KG1 (cell line): Measurements from ENCODE around the gene HBA2.
"Not testable (repeated sequence)": the region's sequence is repeated elsewhere in the genome, so short reads cannot be mapped to it uniquely, and the experiment has no call there.

Experiments used
- DNase-seq: peaks from one replicate; lab custom pipeline; 2025; lab: John Stamatoyannopoulos, UW

Gene HBA2

GRCh38 chr16:175011-175949 lies 2.6 kb downstream of the HBA2 start:
- DNase-seq = no peak

DNA sequence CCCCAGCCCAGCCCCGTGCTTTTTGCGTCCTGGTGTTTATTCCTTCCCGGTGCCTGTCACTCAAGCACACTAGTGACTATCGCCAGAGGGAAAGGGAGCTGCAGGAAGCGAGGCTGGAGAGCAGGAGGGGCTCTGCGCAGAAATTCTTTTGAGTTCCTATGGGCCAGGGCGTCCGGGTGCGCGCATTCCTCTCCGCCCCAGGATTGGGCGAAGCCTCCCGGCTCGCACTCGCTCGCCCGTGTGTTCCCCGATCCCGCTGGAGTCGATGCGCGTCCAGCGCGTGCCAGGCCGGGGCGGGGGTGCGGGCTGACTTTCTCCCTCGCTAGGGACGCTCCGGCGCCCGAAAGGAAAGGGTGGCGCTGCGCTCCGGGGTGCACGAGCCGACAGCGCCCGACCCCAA lies 3.3 kb downstream of the HBA2 start:
- DNase-seq = not testable (repeated sequence)

DNA sequence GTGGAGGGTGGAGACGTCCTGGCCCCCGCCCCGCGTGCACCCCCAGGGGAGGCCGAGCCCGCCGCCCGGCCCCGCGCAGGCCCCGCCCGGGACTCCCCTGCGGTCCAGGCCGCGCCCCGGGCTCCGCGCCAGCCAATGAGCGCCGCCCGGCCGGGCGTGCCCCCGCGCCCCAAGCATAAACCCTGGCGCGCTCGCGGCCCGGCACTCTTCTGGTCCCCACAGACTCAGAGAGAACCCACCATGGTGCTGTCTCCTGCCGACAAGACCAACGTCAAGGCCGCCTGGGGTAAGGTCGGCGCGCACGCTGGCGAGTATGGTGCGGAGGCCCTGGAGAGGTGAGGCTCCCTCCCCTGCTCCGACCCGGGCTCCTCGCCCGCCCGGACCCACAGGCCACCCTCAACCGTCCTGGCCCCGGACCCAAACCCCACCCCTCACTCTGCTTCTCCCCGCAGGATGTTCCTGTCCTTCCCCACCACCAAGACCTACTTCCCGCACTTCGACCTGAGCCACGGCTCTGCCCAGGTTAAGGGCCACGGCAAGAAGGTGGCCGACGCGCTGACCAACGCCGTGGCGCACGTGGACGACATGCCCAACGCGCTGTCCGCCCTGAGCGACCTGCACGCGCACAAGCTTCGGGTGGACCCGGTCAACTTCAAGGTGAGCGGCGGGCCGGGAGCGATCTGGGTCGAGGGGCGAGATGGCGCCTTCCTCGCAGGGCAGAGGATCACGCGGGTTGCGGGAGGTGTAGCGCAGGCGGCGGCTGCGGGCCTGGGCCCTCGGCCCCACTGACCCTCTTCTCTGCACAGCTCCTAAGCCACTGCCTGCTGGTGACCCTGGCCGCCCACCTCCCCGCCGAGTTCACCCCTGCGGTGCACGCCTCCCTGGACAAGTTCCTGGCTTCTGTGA lies 4.1 kb downstream of the HBA2 start, which contains the start of gene HBA1:
HBA1 (plus strand) TSS at position 204 of the 906 bp plus-strand sequence; CDS start at position 241, 37 bp downstream.
- not testable (repeated sequence) for DNase-seq

- no peak for DNase-seq
Measured at GRCh38 chr16:177394-177822, 4.7 kb downstream of the HBA2 start.

- DNase-seq = no peak
Measured at GRCh38 chr16:177981-178667, 5.4 kb downstream of the HBA2 start.

DNA sequence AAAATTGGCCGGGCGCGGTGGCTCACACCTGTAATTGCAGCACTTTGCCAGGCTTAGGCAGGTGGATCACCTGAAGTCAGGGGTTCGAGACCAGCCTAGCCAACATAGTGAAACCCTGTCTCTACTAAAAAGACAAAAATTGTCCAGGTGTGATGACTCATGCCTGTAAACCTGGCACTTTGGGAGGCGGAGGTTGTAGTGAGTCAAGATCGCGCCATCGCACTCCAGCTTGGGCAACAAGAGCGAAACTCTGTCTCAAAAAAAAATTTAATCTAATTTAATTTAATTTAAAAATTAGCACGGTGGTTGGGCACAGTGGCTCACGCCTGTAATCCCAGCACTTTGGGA lies 6.0 kb downstream of the HBA2 start:
- no peak for DNase-seq

DNA sequence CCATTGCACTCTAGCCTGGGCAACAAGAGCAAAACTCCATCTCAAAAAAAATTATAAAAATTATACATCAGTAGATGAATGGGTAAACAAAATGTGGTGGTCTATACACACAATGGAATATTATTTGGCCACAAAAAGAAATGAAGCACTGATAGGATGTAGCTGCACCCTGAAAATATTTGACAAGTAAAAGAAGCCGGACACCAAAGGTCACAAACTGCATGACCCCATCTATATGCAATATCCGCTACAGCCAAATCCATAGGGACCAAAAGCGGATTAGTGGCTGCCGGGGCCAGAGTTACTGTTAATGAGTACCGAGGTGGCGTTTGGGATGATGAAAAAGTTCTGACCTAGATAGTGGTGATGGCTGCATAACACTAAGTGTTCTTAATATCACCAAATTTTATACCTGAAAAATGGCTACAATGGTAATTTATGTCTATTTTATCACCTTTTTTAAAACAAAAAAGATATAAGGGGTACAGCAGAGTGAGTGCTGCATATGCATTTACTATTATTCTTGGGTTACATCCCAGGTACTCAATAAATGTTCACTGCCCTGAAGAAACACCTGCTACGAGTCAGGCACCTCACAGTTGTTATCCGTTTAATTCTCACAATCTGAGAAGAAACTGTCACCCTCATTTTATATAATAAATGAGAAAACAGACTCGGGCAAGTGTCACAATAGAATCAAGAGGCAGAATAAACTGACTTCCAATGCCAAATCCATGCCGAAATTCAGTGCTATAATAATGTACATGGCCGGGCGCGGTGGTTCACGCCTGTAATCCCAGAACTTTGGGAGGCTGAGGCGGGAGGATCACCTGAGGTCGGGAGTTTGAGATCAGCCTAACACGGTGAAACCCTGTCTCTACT lies 6.8 kb downstream of the HBA2 start:
- DNase-seq = no peak

DNA sequence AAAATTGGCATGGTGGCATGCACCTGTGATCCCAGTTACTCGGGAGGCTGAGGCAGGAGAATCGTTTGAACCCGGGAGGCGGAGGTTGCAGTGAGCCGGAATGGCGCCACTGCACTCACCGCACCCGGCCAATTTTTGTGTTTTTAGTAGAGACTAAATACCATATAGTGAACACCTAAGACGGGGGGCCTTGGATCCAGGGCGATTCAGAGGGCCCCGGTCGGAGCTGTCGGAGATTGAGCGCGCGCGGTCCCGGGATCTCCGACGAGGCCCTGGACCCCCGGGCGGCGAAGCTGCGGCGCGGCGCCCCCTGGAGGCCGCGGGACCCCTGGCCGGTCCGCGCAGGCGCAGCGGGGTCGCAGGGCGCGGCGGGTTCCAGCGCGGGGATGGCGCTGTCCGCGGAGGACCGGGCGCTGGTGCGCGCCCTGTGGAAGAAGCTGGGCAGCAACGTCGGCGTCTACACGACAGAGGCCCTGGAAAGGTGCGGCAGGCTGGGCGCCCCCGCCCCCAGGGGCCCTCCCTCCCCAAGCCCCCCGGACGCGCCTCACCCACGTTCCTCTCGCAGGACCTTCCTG lies 7.5 kb downstream of the HBA2 start, which contains the start of gene HBQ1:
HBQ1 (plus strand) TSS at position 359 of the 575 bp plus-strand sequence; CDS start at position 387, 28 bp downstream.
- no peak for DNase-seq

- DNase-seq = peak; percentile 29
Measured at GRCh38 chr16:180681-181564, 8.2 kb downstream of the HBA2 start.

DNA sequence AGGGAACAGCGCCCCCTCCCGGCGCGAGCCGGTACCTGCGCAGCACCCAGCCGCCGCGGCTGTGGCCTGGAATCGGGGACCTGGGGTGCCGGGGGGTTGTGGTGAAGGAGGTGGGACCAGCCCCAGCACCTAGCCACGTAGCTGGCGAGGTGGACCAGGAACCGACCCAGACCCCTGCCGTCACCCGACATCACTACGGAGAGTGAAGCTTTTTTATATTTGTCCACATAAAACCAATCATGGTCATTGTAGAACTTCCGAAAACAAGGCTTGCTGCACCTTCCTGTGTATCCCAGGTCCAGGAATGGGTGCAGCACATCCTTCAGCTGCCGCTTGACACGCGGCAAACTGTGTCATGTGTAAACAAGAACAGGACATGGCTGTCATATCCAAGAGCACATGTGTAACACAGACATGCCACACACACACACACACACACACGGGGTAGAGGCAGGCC lies 8.9 kb downstream of the HBA2 start:
- no peak for DNase-seq

- no peak for DNase-seq
Measured at GRCh38 chr16:183005-183404, 10.3 kb downstream of the HBA2 start.

DNA sequence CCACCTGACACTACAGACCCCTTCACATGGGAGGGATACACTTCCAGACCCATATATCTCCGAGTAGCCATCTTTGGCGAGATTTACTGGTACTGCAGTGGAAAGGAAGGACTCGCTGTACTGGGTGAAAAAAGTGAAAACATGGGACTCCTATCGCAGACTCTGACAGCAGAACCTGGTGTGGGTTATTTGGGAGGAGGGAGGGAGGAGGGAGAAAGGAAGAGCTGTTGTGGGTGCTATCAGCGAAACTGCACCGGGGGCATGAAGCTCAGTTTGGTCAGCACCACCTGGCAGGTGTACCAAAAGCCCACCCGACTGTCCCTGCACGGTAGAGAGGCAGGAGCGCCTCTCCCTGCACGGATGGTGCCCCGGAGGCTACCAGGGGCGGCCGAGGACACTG lies 12.5 kb downstream of the HBA2 start:
- DNase-seq = no peak

GRCh38 chr16:185691-186090 lies 13.0 kb downstream of the HBA2 start:
- no peak for DNase-seq

DNA sequence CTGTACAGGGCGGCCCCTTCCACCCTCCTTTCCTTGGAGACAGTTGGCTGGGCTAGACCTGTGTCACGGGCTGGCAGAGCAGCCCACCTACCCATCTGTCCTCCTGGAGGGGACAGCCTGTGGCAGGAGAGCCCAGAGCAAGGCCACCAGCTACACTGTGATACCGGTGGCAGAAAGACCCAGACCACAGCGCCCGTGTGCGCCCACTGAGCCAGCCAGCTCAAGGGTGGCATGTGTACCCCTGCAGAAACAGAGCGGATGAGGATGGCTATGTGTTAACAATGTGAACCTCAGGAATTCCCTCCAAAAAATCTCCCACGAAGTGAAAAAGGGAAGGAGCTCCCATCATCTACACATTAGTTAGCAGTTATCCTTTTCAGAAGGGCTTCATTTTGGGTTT lies 14.7 kb downstream of the HBA2 start:
- no peak for DNase-seq

DNA sequence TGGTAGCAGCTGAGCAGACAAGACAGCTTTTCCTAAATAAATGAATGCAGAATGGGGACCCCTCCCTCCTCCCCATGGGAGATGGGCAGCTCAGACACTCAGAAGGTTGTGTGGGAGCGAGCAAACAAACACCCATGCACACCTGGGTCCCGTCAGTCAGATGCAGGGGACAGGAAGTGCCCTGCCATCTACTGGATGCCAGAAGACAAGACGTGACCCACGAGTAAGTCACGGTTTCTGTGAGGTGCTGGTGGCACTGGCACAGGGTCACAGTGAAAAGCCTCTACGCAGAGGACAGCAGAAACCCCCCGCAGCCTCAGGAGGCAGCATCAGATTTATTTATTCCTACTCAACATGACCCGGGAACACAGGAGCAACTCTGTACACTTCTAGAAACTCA lies 16.0 kb downstream of the HBA2 start:
- no peak for DNase-seq

GRCh38 chr16:189604-190186 lies 17.0 kb downstream of the HBA2 start:
- no peak for DNase-seq

DNA sequence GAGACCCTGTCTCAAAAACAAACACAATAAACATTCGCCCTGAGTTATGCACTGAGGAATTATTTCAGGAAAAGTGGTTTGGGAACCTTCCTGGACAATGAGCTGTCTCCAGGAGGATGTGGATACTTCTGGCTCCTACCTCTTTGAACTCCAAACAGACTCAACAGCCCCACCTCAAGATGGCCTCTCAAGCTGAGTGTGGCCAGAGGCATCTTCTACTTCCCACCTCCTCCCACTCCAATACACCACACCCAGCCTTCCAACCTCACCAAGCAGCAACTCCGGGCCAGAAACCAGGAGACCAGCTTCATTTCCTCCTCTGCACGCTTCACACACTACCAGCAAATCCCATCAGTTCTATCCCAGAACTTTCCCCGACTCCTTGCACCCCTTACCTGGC lies 19.2 kb downstream of the HBA2 start:
- DNase-seq = no peak

- no peak for DNase-seq
Measured at GRCh38 chr16:192686-193085, 20.0 kb downstream of the HBA2 start.

GRCh38 chr16:193441-193840 lies 20.8 kb downstream of the HBA2 start:
- DNase-seq = no peak
